Endometrial microvascular endothelial cells (primary cell): ENCODE data around the gene CLTCL1. TPM values are rescaled to one million over a fixed set of nuclear protein-coding genes. Genes with fewer than 3 reads are reported as not detected.
"Not testable (repeated sequence)": the region's sequence is repeated elsewhere in the genome, so short reads cannot be mapped to it uniquely, and the experiment has no call there.

ENCODE experiments used
- in situ Hi-C: cut with HindIII; loops from 2 replicates; pipeline ENCODE4 v1.10.0; 2017; ENCODE audit warnings: low sequenced_read_pairs, low pct_unique_long_range_greater_than_20kb; ENCODE audit errors: inconsistent ontology term
- total RNA-seq: library from RNA; depleted of rRNA; stranded (reverse); fragments of >200 nt; gene quantifications from one replicate; pipeline ENCODE4 v1.2.3, GENCODE V29; 2015; ENCODE audit errors: inconsistent ontology term

Gene CLTCL1
- total RNA-seq: 1.8 TPM

GRCh38 chr22:19291580-19292457 lies at the start of gene CLTCL1:
TSS of gene CLTCL1 (minus strand) at chr22:19291719. CDS start at chr22:19291641, 78 bp downstream.
- in situ Hi-C loops: no loop called here

- in situ Hi-C loops: no loop called here
Measured at GRCh38 chr22:19337137-19337536, 45.6 kb upstream of the CLTCL1 start.

- in situ Hi-C loops: no loop called here
Measured at GRCh38 chr22:19336133-19337075, 44.9 kb upstream of the CLTCL1 start.

- in situ Hi-C loops: no loop called here
Measured at GRCh38 chr22:19331975-19332374, 40.5 kb upstream of the CLTCL1 start.

GRCh38 chr22:19331474-19331873 lies 40.0 kb upstream of the CLTCL1 start:
- in situ Hi-C loops: no loop called here

GRCh38 chr22:19330865-19331418 lies 39.4 kb upstream of the CLTCL1 start:
- in situ Hi-C loops: no loop called here

- in situ Hi-C loops: not testable (repeated sequence)
Measured at GRCh38 chr22:19330205-19330604, 38.7 kb upstream of the CLTCL1 start.

GRCh38 chr22:19329454-19329853 lies 37.9 kb upstream of the CLTCL1 start:
- in situ Hi-C loops: no loop called here

GRCh38 chr22:19325296-19325948 lies 33.9 kb upstream of the CLTCL1 start:
- in situ Hi-C loops: no loop called here

GRCh38 chr22:19323420-19323819 lies 31.9 kb upstream of the CLTCL1 start:
- in situ Hi-C loops: not testable (repeated sequence)

GRCh38 chr22:19321757-19322156 lies 30.2 kb upstream of the CLTCL1 start:
- in situ Hi-C loops: no loop called here

- in situ Hi-C loops: not testable (repeated sequence)
Measured at GRCh38 chr22:19320136-19320535, 28.6 kb upstream of the CLTCL1 start.

GRCh38 chr22:19319281-19319680 lies 27.8 kb upstream of the CLTCL1 start:
- in situ Hi-C loops: no loop called here

GRCh38 chr22:19317865-19318264 lies 26.3 kb upstream of the CLTCL1 start:
- in situ Hi-C loops: no loop called here

- in situ Hi-C loops: no loop called here
Measured at GRCh38 chr22:19307872-19308271, 16.4 kb upstream of the CLTCL1 start.

GRCh38 chr22:19306535-19306934 lies 15.0 kb upstream of the CLTCL1 start:
- in situ Hi-C loops: not testable (repeated sequence)

- in situ Hi-C loops: no loop called here
Measured at GRCh38 chr22:19304547-19304946, 13.0 kb upstream of the CLTCL1 start.

GRCh38 chr22:19303785-19304184 lies 12.3 kb upstream of the CLTCL1 start:
- in situ Hi-C loops: no loop called here

- in situ Hi-C loops: no loop called here
Measured at GRCh38 chr22:19295733-19296132, 4.2 kb upstream of the CLTCL1 start.
